ENCODE measurements around the gene TMEM131.

DNA sequence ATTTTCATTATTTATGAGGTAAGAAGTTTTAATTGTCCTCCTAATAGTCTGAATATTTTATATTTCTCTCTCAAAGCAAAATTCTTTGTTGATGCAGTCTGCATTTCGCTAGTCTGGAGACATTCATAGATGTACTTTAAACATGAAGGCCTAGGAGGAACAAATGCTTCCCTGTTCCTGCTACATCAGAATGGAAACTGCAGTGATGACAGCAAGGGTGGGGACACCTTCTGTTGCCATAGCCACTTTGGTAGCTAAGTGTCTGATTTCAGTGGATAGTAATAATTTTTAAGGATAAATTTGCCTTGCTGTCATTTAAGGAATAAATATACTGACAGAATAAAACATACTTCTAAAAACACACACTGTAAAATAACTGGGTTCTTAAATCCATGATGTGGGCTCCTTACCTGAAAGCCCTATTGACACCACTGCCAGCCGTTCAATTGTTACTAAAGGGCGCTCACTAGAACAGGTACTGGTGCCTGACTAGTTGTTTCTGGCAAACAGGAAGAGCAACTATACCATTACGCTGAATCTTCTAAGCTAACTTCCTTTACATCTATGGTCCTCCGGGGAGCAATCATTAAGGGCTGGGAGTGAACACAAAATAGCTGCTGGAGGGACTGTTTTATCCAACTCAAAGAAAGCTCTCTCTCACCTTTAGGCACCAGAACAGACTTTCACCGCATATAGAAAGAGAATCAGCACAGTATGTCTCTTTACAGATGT, 88.2 kb downstream of the TMEM131 start:
- no peak for TF ChIP-seq CTCF (IDR thresholded peaks at IDR 0.05)
- no peak for TF ChIP-seq POLR2A (IDR thresholded peaks at IDR 0.05)

All from heart left ventricle (tissue), 13 donors.